Endothelial cell (in vitro differentiated cells): Measurements from ENCODE around the gene ZNF544. TPM values are rescaled to one million over a fixed set of nuclear protein-coding genes. Genes with fewer than 3 reads are reported as not detected.

Source experiments
- DNase-seq: peaks from one replicate; pipeline ENCODE4 v3.0.0; 2021; ENCODE audit warnings: low spot score
- H3K27ac Mint-ChIP-seq: one replicate; pipeline ENCODE4 v1.8.0; 2021; ENCODE audit warnings: mixed read lengths, inconsistent platforms; ENCODE audit not compliant: unreplicated experiment
- H3K27me3 Mint-ChIP-seq: one replicate; pipeline ENCODE4 v1.8.0; 2021; ENCODE audit warnings: mild to moderate bottlenecking, moderate library complexity, mixed read lengths, inconsistent platforms; ENCODE audit not compliant: unreplicated experiment
- H3K36me3 Mint-ChIP-seq: one replicate; pipeline ENCODE4 v1.8.0; 2021; ENCODE audit warnings: mild to moderate bottlenecking, low read depth, mixed read lengths, inconsistent platforms; ENCODE audit not compliant: unreplicated experiment
- H3K4me1 Mint-ChIP-seq: one replicate; pipeline ENCODE4 v1.8.0; 2021; ENCODE audit warnings: mild to moderate bottlenecking, mixed read lengths, inconsistent platforms; ENCODE audit not compliant: unreplicated experiment
- H3K4me3 Mint-ChIP-seq: one replicate; pipeline ENCODE4 v1.8.0; 2021; ENCODE audit warnings: mild to moderate bottlenecking, mixed read lengths, inconsistent platforms; ENCODE audit not compliant: unreplicated experiment
- H3K9me3 Mint-ChIP-seq: one replicate; pipeline ENCODE4 v1.8.0; 2021; ENCODE audit warnings: mixed read lengths, inconsistent platforms; ENCODE audit not compliant: unreplicated experiment
- CTCF ChIP-seq: fragments of 200-600 bp; sonication (generic); IDR thresholded peaks from one replicate; pipeline ENCODE4 v1.5.0; 2021; ENCODE audit warnings: antibody characterized with exemption; ENCODE audit not compliant: unreplicated experiment
- total RNA-seq: library from RNA; stranded (reverse); fragmentation: NEBNext Ultra II Directional; extraction: Animal tissue kit (Norgen Biotek cat#: 25700); gene quantifications from one replicate; pipeline ENCODE4 v1.2.1, GENCODE V29; 2021; ENCODE audit not compliant: unreplicated experiment

ZNF544 gene
- total RNA-seq, 1 donor from 2014 or later, result 44.3 TPM

- TF ChIP-seq CTCF, result no peak
- Mint-ChIP-seq H3K9me3 (peaks cover 61% of the 10 kb centered on the region), H3K36me3 (peaks cover 74% of the 10 kb centered on the region), H3K27ac (no peak overlapping the region), H3K4me3 (peak overlapping the region; percentile 83), H3K4me1 (no peaks in the 10 kb centered on the region), H3K27me3 (peaks cover 29% of the 10 kb centered on the region)
- DNase-seq, result no peak
Measured at GRCh38 chr19:58265100-58265499, 36.4 kb downstream of the ZNF544 start.

GRCh38 chr19:58268344-58268743, 39.6 kb downstream of the ZNF544 start:
- no peak overlapping the region for H3K27ac Mint-ChIP-seq
- no peak overlapping the region for H3K4me3 Mint-ChIP-seq
- H3K36me3 Mint-ChIP-seq, result peaks cover 64% of the 10 kb centered on the region
- DNase-seq, result no peak
- TF ChIP-seq CTCF, result no peak
- H3K4me1 Mint-ChIP-seq, result no peaks in the 10 kb centered on the region
- H3K9me3 Mint-ChIP-seq, result peaks cover 43% of the 10 kb centered on the region
- peaks cover 12% of the 10 kb centered on the region for H3K27me3 Mint-ChIP-seq

- Mint-ChIP-seq H3K27ac (no peak overlapping the region), H3K27me3 (peaks cover 11% of the 10 kb centered on the region), H3K4me1 (peaks cover under 1% of the 10 kb centered on the region), H3K9me3 (peaks cover 18% of the 10 kb centered on the region), H3K36me3 (peaks cover 39% of the 10 kb centered on the region), H3K4me3 (no peak overlapping the region)
- no peak for TF ChIP-seq CTCF
- no peak for DNase-seq
Measured at GRCh38 chr19:58274771-58275201, 46.1 kb downstream of the ZNF544 start.

GRCh38 chr19:58275564-58275963, 46.9 kb downstream of the ZNF544 start:
- peaks cover 32% of the 10 kb centered on the region for H3K36me3 Mint-ChIP-seq

GRCh38 chr19:58277197-58277596, 48.5 kb downstream of the ZNF544 start:
- H3K36me3 Mint-ChIP-seq, result peaks cover 26% of the 10 kb centered on the region
- peaks cover 14% of the 10 kb centered on the region for H3K4me1 Mint-ChIP-seq
- H3K27me3 Mint-ChIP-seq, result peaks cover 11% of the 10 kb centered on the region
- peak overlapping the region; percentile 76 for H3K4me3 Mint-ChIP-seq
- H3K9me3 Mint-ChIP-seq, result no peaks in the 10 kb centered on the region
- no peak for TF ChIP-seq CTCF
- H3K27ac Mint-ChIP-seq, result peak overlapping the region; percentile 36
- no peak for DNase-seq

More at GRCh38 chr19:58275564-58275963, 46.9 kb downstream of the ZNF544 start:
- Mint-ChIP-seq H3K27ac (no peak overlapping the region), H3K27me3 (peaks cover 12% of the 10 kb centered on the region), H3K4me1 (peaks cover 9% of the 10 kb centered on the region), H3K9me3 (peaks cover 12% of the 10 kb centered on the region), H3K4me3 (no peak overlapping the region)
- no peak for DNase-seq
- TF ChIP-seq CTCF, result no peak
